Fibroblast of mammary gland (primary cell): ENCODE data around the gene MTERF2.
A peak's percentile ranks its signal among the peaks of the same experiment; 100 is the strongest.

Experiments used
- DNase-seq: peaks from one replicate; pipeline ENCODE4 v3.0.0-alpha.2; 2010; ENCODE audit warnings: low read depth
- H3K4me3 ChIP-seq: 2 replicates; pipeline ENCODE4 v1.5.1; 2011; ENCODE audit warnings: low read depth, mild to moderate bottlenecking, low read length, moderate library complexity; ENCODE audit not compliant: control insufficient read depth
- TF ChIP-seq, protein P1 (sequence below): conservative IDR thresholded peaks from 2 replicates; pipeline ENCODE4 v1.5.1; 2011; ENCODE audit warnings: low read depth, low read length, inconsistent platforms; ENCODE audit not compliant: control insufficient read depth, insufficient read depth

The MTERF2 gene

DNA sequence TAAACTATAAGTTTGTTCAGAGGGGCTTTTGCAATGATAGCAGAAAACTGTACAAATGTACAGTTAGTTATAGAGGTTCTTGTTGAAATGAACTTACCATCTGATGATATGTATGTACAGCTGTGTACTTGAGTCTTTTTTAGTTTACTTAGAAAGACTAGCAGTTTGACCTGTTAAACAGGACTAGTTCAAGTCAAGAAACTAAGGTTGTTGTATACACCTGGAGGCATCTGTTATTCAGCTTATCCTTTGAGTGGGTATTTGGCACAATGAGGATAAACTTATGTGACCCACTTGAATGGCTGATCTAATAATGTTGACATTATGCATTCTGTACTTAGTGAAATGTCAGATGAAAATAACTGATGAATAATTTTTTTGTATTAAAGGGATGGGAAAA is 13.4 kb downstream of the MTERF2 start:
- TF ChIP-seq, protein P1, sequence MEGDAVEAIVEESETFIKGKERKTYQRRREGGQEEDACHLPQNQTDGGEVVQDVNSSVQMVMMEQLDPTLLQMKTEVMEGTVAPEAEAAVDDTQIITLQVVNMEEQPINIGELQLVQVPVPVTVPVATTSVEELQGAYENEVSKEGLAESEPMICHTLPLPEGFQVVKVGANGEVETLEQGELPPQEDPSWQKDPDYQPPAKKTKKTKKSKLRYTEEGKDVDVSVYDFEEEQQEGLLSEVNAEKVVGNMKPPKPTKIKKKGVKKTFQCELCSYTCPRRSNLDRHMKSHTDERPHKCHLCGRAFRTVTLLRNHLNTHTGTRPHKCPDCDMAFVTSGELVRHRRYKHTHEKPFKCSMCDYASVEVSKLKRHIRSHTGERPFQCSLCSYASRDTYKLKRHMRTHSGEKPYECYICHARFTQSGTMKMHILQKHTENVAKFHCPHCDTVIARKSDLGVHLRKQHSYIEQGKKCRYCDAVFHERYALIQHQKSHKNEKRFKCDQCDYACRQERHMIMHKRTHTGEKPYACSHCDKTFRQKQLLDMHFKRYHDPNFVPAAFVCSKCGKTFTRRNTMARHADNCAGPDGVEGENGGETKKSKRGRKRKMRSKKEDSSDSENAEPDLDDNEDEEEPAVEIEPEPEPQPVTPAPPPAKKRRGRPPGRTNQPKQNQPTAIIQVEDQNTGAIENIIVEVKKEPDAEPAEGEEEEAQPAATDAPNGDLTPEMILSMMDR = no peak
- no peak overlapping the region for H3K4me3 ChIP-seq
- DNase-seq = no peak

DNA sequence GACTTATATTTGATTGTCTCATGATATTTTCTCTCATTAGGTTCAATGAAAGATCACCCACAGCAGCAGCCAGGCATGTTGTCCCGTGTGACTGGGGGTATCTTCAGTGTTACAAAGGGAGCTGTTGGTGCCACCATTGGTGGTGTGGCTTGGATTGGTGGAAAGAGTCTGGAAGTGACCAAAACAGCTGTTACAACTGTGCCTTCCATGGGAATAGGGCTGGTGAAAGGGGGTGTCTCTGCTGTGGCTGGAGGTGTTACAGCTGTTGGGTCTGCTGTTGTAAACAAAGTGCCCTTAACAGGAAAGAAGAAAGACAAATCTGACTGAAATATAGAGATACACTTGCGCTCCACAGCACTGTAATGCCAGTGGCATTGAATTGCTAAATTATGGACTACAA is 15.9 kb downstream of the MTERF2 start:
- H3K4me3 ChIP-seq = no peak overlapping the region
- DNase-seq = no peak
- TF ChIP-seq, protein P1 = no peak

DNA sequence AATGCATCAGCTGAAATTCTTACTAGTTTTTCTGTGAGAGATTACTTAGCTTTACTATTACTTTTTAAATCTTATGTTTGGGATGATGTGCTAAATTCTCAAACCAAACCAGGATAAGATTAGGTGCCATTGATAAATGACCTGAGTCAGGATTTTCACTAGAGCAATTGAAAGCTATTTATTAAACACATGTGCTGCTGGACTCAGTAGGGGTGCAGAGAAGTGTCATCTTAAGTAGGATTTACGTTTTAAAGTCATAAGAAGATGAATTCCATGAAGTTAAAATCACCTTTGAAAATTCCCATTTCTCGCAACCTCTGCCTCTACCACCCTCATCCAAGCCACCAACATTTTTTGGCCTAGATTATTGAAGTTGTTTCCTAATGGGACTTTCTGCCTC is 22.4 kb downstream of the MTERF2 start:
- DNase-seq = no peak
- H3K4me3 ChIP-seq = no peak overlapping the region
- TF ChIP-seq, protein P1 = no peak

DNA sequence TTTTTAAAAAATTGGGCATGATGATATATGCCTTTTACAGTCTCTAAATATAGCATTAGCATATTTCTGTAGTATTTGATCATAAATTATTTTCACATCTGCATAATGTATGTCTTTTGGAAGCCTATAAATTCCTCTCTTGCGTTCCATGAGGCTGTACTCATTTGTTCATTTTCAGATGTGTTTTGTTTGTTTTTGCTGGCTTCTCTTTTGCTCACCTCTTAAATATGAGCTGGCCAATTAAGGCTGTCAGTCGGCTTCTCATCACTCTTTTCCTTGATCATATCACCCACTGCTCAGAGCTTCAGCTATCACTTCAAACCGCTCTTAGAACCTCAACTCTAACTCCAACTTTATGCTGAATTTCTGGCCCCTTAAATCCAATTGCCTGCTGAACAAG is 24.7 kb downstream of the MTERF2 start:
- TF ChIP-seq, protein P1 = no peak
- no peak for DNase-seq
- H3K4me3 ChIP-seq = no peak overlapping the region

DNA sequence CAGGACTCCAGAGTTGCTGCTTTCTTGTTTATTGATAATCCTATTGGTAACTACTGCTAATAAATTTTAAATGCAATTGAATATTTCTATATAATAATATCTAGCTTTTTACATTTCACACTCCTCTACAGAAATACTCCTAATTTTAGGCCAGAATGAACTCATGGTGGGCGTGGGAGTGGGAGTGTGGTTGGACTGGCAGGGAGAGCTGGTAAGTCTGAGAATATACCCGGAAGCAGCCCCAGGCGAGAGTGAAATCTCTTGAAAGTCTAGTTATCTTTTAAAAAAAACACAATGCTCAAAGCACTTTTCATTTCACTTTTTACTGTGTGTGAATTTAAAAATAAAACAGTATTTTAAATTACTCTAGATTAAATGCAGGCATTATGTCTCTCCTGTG is 26.5 kb downstream of the MTERF2 start:
- DNase-seq = no peak
- TF ChIP-seq, protein P1 = no peak
- no peak overlapping the region for H3K4me3 ChIP-seq

DNA sequence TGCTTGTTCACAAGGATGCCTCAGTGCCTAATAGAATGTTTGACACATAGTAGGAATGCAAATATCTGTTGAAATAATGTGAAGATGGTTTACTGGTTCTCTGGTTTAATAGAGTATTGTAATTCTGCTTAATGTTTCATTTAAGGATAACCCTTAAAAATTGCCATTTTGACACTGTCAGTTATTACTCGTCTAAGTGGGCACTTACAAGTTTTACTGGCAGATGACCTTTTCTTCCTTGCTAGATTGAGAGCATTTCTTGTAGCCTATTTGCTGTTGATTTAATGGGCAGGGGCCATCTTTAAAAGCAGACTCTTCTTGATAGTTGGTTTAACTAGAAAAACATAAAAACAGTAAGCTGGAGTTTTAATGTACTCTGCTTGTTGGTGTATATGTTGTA is 29.4 kb downstream of the MTERF2 start:
- no peak for DNase-seq
- TF ChIP-seq, protein P1 = no peak
- H3K4me3 ChIP-seq = peak overlapping the region; percentile 87

DNA sequence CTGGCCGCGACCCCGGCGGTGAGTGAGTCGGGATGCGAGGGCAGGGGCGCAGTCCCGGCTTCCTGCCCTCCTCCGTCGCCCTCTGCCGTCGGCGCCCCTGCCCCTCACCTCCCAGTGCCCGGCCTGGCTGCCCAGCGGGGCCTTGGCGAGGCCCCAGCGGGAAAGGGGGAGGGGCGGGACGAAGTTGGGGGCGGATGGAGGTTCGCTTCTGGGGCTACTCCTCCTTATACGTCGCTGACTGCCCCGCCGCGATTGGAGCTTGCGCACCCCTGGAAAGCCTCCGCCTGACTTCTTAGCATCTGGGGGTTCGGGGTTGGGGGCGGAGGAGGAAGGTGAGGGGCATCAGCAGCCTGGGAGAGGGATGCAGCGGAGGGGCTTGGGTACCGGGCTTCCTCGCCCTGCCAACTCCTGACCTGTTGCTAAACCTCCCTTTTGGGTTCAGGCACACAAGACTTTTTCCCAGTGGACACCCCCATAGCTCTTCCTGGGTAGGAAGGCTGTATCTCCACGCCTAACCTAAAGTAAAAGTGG is 30.8 kb downstream of the MTERF2 start:
- H3K4me3 ChIP-seq = peak overlapping the region; percentile 87
- TF ChIP-seq, protein P1 = no peak
- DNase-seq = peak; percentile 64
